ENCODE results near the gene CPLANE2. TPM values are rescaled to one million over a fixed set of nuclear protein-coding genes. Genes with fewer than 3 reads are reported as not detected.

The CPLANE2 gene
- total and polyA plus RNA-seq, 12 donors, result 2.2 to 11.1 (median 6.8) TPM

GRCh38 chr1:16208270-16208987, 28.6 kb downstream of the CPLANE2 start:
- Histone ChIP-seq H3K9me3 (no peaks in the 10 kb centered on the region), H3K36me3 (no peaks in the 10 kb centered on the region), H3K27me3 (no peaks in the 10 kb centered on the region), H3K4me3 (no peak overlapping the region), H3K27ac (no peak overlapping the region), H3K4me1 (peaks cover 0 to 25% (median 17%) of the 10 kb centered on the region in 9 donors)
- 82 to 89% methylated on average over 13 of the region's 13 CpGs for WGBS, 2 donors
- no peak for DNase-seq
- no peak for TF ChIP-seq CTCF (IDR thresholded peaks at IDR 0.05)
- no peak for ATAC-seq
- intact Hi-C loops (cut with DNase I), result loop anchor here in 8 of 10 donors (5.0 to 10.0 kb wide), 4 partner anchors 34 to 156 kb away; partner anchors contain the start of genes SZRD1 (in 5 of the 8) and FBXO42 (in 2 of the 8)

GRCh38 chr1:16207318-16208269, 29.4 kb downstream of the CPLANE2 start:
- ATAC-seq, result no peak
- Histone ChIP-seq H3K4me1 (peaks cover 0 to 25% (median 17%) of the 10 kb centered on the region in 9 donors), H3K27me3 (no peaks in the 10 kb centered on the region), H3K27ac (peak overlapping the region; percentile 73 to 96 (median 90)), H3K9me3 (no peaks in the 10 kb centered on the region), H3K36me3 (peaks cover 0 to under 1% (median 0%) of the 10 kb centered on the region in 9 donors), H3K4me3 (peak overlapping the region; percentile 9 to 64 (median 58))
- intact Hi-C loops (cut with DNase I), result loop anchor here in 8 of 10 donors (2.0 to 10.0 kb wide), 5 partner anchors 35 to 159 kb away; partner anchors contain the start of genes SZRD1 (in 6 of the 8) and FBXO42 (in 2 of the 8)
- TF ChIP-seq CTCF (IDR thresholded peaks at IDR 0.05), result no peak
- no peak for DNase-seq
- 55 to 56% methylated on average over 51 of the region's 51 CpGs for WGBS, 2 donors

- Histone ChIP-seq H3K4me1 (peaks cover 0 to 25% (median 17%) of the 10 kb centered on the region in 9 donors), H3K36me3 (peaks cover 0 to 9% (median 0%) of the 10 kb centered on the region in 9 donors), H3K9me3 (no peaks in the 10 kb centered on the region), H3K27ac (peak overlapping the region; percentile 73 to 96 (median 90)), H3K27me3 (no peaks in the 10 kb centered on the region), H3K4me3 (peak overlapping the region; percentile 9 to 64 (median 58))
- no peak for TF ChIP-seq CTCF (IDR thresholded peaks at IDR 0.05)
- ATAC-seq (peak; percentile 93 to 97 (median 96)), DNase-seq (peak; percentile 97)
- 1% methylated on average over 78 to 87 of the region's 87 CpGs for WGBS, 2 donors
- intact Hi-C loops (cut with DNase I), result loop anchor here in 8 of 10 donors (2.0 to 10.0 kb wide), 5 partner anchors 36 to 160 kb away; partner anchors contain the start of genes SZRD1 (in 6 of the 8) and FBXO42 (in 2 of the 8)
These were observed 30.3 kb downstream of the CPLANE2 start for GRCh38 chr1:16206547-16207317.
